ENCODE data around the gene TUBB3. TPM values are rescaled to one million over a fixed set of nuclear protein-coding genes. Genes with fewer than 3 reads are reported as not detected.

The TUBB3 gene
- polyA plus RNA-seq, 1 experiment, result 108 TPM

DNA sequence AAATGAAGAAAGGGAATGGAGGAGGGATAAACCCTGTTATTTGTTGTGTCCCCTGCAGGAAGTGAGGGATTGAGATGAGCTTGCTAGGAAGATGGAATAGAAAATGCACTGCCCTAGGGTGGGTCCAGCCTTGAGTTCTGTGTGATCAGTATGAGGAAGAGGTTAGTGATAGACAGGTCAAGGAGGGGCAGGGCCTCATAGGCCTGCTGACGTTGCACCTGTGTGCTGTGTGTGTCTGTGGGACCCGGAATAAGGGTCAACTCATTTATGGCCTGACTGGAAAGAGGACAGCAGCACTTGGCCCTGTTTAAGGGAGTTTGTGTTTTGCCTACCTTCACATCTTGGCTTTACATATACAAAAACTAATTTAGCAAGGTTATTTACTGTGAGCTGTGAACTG, 51.7 kb downstream of the TUBB3 start:
- Histone ChIP-seq H3K27me3 (ENCODE audit: control insufficient read depth, insufficient read depth, low read length) (no peaks in the 10 kb centered on the region), H3K36me3 (ENCODE audit: control insufficient read depth, insufficient read depth, low read length) (peaks cover 2% of the 10 kb centered on the region; the same call in 1 of the 2 replicates), H3K4me3 (ENCODE audit: low read depth, low read length) (no peak overlapping the region)
- CTCF ChIA-PET, result no interaction called here
- no peak for DNase-seq (ENCODE audit: low read depth)
- POLR2A ChIA-PET, result no interaction called here
- no peak for TF ChIP-seq CTCF (IDR thresholded peaks at IDR 0.05; ENCODE audit: insufficient read depth, low read depth, low read length)

- no peak for DNase-seq (ENCODE audit: low read depth)
- CTCF ChIA-PET, result interaction anchor here (1.7 kb wide), 1 partner anchor 101 kb away, joined by 3 read pairs; no protein-coding TSS in a partner anchor
- no peak for TF ChIP-seq CTCF (IDR thresholded peaks at IDR 0.05; ENCODE audit: insufficient read depth, low read depth, low read length)
- Histone ChIP-seq H3K36me3 (ENCODE audit: control insufficient read depth, insufficient read depth, low read length) (peaks cover 26% of the 10 kb centered on the region), H3K4me3 (ENCODE audit: low read depth, low read length) (no peak overlapping the region), H3K27me3 (ENCODE audit: control insufficient read depth, insufficient read depth, low read length) (no peaks in the 10 kb centered on the region)
- POLR2A ChIA-PET, result no interaction called here
These were observed 58.3 kb downstream of the TUBB3 start for GRCh38 chr16:89981414-89981813.

DNA sequence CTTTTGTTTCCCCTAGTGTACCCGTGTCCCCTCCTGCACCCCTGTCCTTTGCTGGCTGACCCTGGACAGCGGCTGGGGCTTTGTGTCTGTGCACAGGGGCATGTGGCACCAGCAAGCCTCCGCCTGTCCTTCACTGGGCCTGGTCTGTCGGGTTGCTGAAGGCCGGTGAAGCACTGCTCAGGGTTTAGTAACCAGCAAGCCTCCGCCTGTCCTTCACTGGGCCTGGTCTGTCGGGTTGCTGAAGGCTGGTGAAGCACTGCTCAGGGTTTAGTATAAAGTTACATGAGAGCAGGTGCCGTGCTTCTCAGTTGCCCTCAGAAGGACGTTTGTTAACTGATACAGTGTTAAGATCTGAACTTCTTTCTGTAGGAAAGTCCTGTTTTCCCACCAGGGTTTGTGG, 59.2 kb downstream of the TUBB3 start:
- no peak for TF ChIP-seq CTCF (IDR thresholded peaks at IDR 0.05; ENCODE audit: insufficient read depth, low read depth, low read length)
- POLR2A ChIA-PET, result no interaction called here
- Histone ChIP-seq H3K36me3 (ENCODE audit: control insufficient read depth, insufficient read depth, low read length) (peaks cover 28% of the 10 kb centered on the region), H3K4me3 (ENCODE audit: low read depth, low read length) (no peak overlapping the region), H3K27me3 (ENCODE audit: control insufficient read depth, insufficient read depth, low read length) (no peaks in the 10 kb centered on the region)
- no peak for DNase-seq (ENCODE audit: low read depth)
- CTCF ChIA-PET, result interaction anchor here (1.7 kb wide), 1 partner anchor 100 kb away, joined by 3 read pairs; no protein-coding TSS in a partner anchor

DNA sequence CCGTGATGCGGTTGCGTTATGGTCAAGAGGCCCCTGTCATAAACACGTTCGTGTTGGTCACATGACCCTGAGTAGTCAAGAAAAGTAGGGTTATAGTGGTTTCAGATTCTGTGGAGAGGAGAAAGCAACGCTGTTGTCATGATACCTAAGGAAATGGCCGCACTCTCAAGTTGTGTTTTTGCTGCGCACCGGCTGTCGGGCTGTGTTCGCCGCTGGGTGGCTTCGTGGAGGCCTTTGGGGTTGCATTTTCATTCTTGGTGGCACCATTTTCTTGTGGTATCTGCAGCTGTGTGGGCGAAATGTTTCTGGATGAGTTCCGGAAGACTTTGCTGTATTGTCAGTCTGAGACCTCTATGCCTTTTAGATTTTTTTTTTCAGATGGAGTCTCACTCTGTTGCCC, 60.4 kb downstream of the TUBB3 start:
- no peak for DNase-seq (ENCODE audit: low read depth)
- POLR2A ChIA-PET, result no interaction called here
- no peak overlapping the region for H3K4me3 ChIP-seq (ENCODE audit: low read depth, low read length)
- CTCF ChIA-PET, result no interaction called here
- H3K36me3 ChIP-seq (ENCODE audit: control insufficient read depth, insufficient read depth, low read length), result peaks cover 28% of the 10 kb centered on the region
- no peak for TF ChIP-seq CTCF (IDR thresholded peaks at IDR 0.05; ENCODE audit: insufficient read depth, low read depth, low read length)
- H3K27me3 ChIP-seq (ENCODE audit: control insufficient read depth, insufficient read depth, low read length), result no peaks in the 10 kb centered on the region

DNA sequence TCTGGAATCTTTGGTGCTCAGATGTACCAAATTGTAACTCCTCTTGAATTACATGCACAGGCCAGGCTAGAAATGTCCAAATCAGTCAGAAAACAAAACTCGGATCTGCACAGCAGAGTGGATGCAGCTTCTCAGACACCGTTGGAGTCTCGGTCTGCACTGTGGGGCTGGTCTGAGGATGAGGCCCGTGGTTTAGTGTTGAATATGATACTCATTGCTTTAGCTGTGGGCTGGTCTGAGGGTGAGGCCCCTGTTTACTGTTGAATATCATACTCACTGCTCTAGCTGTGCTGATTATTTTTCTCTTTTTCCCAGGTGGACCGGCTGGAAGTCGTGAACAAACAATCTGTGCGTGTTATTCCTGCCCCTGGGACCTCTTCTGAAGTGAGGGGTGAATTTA, 61.1 kb downstream of the TUBB3 start:
- CTCF ChIA-PET, result no interaction called here
- H3K36me3 ChIP-seq (ENCODE audit: control insufficient read depth, insufficient read depth, low read length), result peaks cover 29% of the 10 kb centered on the region

More for the DNA sequence above, 61.1 kb downstream of the TUBB3 start:
- no peaks in the 10 kb centered on the region for H3K27me3 ChIP-seq (ENCODE audit: control insufficient read depth, insufficient read depth, low read length)
- POLR2A ChIA-PET, result no interaction called here
- no peak for DNase-seq (ENCODE audit: low read depth)
- TF ChIP-seq CTCF (IDR thresholded peaks at IDR 0.05; ENCODE audit: insufficient read depth, low read depth, low read length), result no peak
- no peak overlapping the region for H3K4me3 ChIP-seq (ENCODE audit: low read depth, low read length)

All from BJ (cell line).